ENCODE results near the gene PTGDS.

PTGDS gene

GRCh38 chr9:137021979-137022661 lies 44.8 kb downstream of the PTGDS start:
- peak; percentile 35 to 76 for DNase-seq (ENCODE audit: low read depth in 2 of 2)
- no peak overlapping the region for H3K4me3 ChIP-seq (replicated peaks in 1 of 2; ENCODE audit: low read depth in 2 of 2, low read length in 2 of 2)
- no peak for TF ChIP-seq CTCF (IDR thresholded peaks at IDR 0.05; ENCODE audit: low read depth, low read length)

GRCh38 chr9:137022662-137023008 lies 45.3 kb downstream of the PTGDS start:
- DNase-seq (ENCODE audit: low read depth in 2 of 2): no peak
- H3K4me3 ChIP-seq (replicated peaks in 1 of 2; ENCODE audit: low read depth in 2 of 2, low read length in 2 of 2): no peak overlapping the region
- no peak for TF ChIP-seq CTCF (IDR thresholded peaks at IDR 0.05; ENCODE audit: low read depth, low read length)

- no peak overlapping the region for H3K4me3 ChIP-seq (replicated peaks in 1 of 2; ENCODE audit: low read depth in 2 of 2, low read length in 2 of 2)
- DNase-seq (ENCODE audit: low read depth in 2 of 2): no peak
- no peak for TF ChIP-seq CTCF (IDR thresholded peaks at IDR 0.05; ENCODE audit: low read depth, low read length)
Observed at GRCh38 chr9:137023157-137023556, 45.9 kb downstream of the PTGDS start.

- no peak overlapping the region for H3K4me3 ChIP-seq (replicated peaks in 1 of 2; ENCODE audit: low read depth in 2 of 2, low read length in 2 of 2)
- DNase-seq (ENCODE audit: low read depth in 2 of 2): no peak
- TF ChIP-seq CTCF (IDR thresholded peaks at IDR 0.05; ENCODE audit: low read depth, low read length): no peak
Observed at GRCh38 chr9:137023583-137023991, 46.3 kb downstream of the PTGDS start.

- H3K4me3 ChIP-seq (replicated peaks in 1 of 2; ENCODE audit: low read depth in 2 of 2, low read length in 2 of 2): no peak overlapping the region
Observed at GRCh38 chr9:137025517-137025966, 48.2 kb downstream of the PTGDS start.

GRCh38 chr9:137026384-137026783 lies 49.1 kb downstream of the PTGDS start:
- TF ChIP-seq CTCF (IDR thresholded peaks at IDR 0.05; ENCODE audit: low read depth, low read length): no peak
- no peak overlapping the region for H3K4me3 ChIP-seq (replicated peaks in 1 of 2; ENCODE audit: low read depth in 2 of 2, low read length in 2 of 2)
- DNase-seq (ENCODE audit: low read depth in 2 of 2): no peak

More at GRCh38 chr9:137025517-137025966, 48.2 kb downstream of the PTGDS start:
- no peak for TF ChIP-seq CTCF (IDR thresholded peaks at IDR 0.05; ENCODE audit: low read depth, low read length)
- DNase-seq (ENCODE audit: low read depth in 2 of 2): no peak

- no peak for DNase-seq (ENCODE audit: low read depth in 2 of 2)
- no peak overlapping the region for H3K4me3 ChIP-seq (replicated peaks in 1 of 2; ENCODE audit: low read depth in 2 of 2, low read length in 2 of 2)
- no peak for TF ChIP-seq CTCF (IDR thresholded peaks at IDR 0.05; ENCODE audit: low read depth, low read length)
Observed at GRCh38 chr9:137026828-137027227, 49.5 kb downstream of the PTGDS start.
